Epidermal melanocyte (primary cell): ENCODE measurements around the gene BCAN.
A peak's percentile ranks its signal among the peaks of the same experiment; 100 is the strongest.

Experiments used
- DNase-seq: peaks from one replicate; pipeline ENCODE4 v3.0.0; 2011; ENCODE audit warnings: low spot score; ENCODE audit not compliant: insufficient read length

BCAN gene

GRCh38 chr1:156676820-156677615 lies 35.1 kb downstream of the BCAN start, which contains the start of gene NES:
Gene NES (minus strand): TSS chr1:156677407. CDS start chr1:156677264, 143 bp downstream.
- peak; percentile 86 for DNase-seq

GRCh38 chr1:156677616-156678596 lies 36.0 kb downstream of the BCAN start:
- peak; percentile 87 for DNase-seq

- no peak for DNase-seq
Measured at GRCh38 chr1:156680056-156680455, 38.1 kb downstream of the BCAN start.

- no peak for DNase-seq
Measured at GRCh38 chr1:156681196-156681960, 39.5 kb downstream of the BCAN start.

GRCh38 chr1:156682166-156682890 lies 40.4 kb downstream of the BCAN start:
- DNase-seq: no peak

- no peak for DNase-seq
Measured at GRCh38 chr1:156684227-156684782, 42.4 kb downstream of the BCAN start.

- DNase-seq: peak; percentile 82
Measured at GRCh38 chr1:156689035-156689952, 47.4 kb downstream of the BCAN start.

GRCh38 chr1:156689953-156690674 lies 48.2 kb downstream of the BCAN start:
- DNase-seq: no peak

GRCh38 chr1:156690675-156691036 lies 48.7 kb downstream of the BCAN start:
- no peak for DNase-seq

GRCh38 chr1:156691191-156691590 lies 49.3 kb downstream of the BCAN start:
- no peak for DNase-seq

GRCh38 chr1:156691665-156692440 lies 49.9 kb downstream of the BCAN start:
- DNase-seq: no peak

- DNase-seq: no peak
Measured at GRCh38 chr1:156692441-156692924, 50.6 kb downstream of the BCAN start.

GRCh38 chr1:156692925-156693847 lies 51.3 kb downstream of the BCAN start:
- DNase-seq: no peak

GRCh38 chr1:156693848-156694689 lies 52.2 kb downstream of the BCAN start:
- DNase-seq: no peak

GRCh38 chr1:156694690-156694962 lies 52.7 kb downstream of the BCAN start:
- DNase-seq: no peak

GRCh38 chr1:156696755-156697154 lies 54.8 kb downstream of the BCAN start:
- DNase-seq: no peak
